A549 (cell line): Measurements from ENCODE around the gene TGFBRAP1.

Source experiments
- BHLHE40 ChIP-seq: IDR thresholded peaks from 2 replicates; pipeline ENCODE4 v1.6.1; 2012; ENCODE audit warnings: low read depth, low read length, inconsistent platforms
- CHD2 ChIP-seq: fragments of 150-350 bp; IDR thresholded peaks from 2 replicates; pipeline ENCODE4 v1.6.1; 2014; ENCODE audit warnings: low read length; ENCODE audit not compliant: partially characterized antibody
- CTCF ChIP-seq: fragments of >200 bp; sonication (Bioruptor Twin); formaldehyde crosslinking; IDR thresholded peaks from 3 replicates; pipeline ENCODE4 v1.5.1; 2016
- EHF ChIP-seq: fragments of 250-450 bp; sonication (Bioruptor Pico); IDR thresholded peaks from 2 replicates; pipeline ENCODE4 v1.5.0; 2020; ENCODE audit warnings: mild to moderate bottlenecking
- HMGXB4 ChIP-seq: fragments of 250-450 bp; sonication (Bioruptor Pico); IDR thresholded peaks from 2 replicates; pipeline ENCODE4 v1.5.0; 2021; ENCODE audit warnings: mild to moderate bottlenecking, moderate library complexity, borderline replicate concordance
- MAFK ChIP-seq: fragments of 450-650 bp; IDR thresholded peaks from 2 replicates; pipeline ENCODE4 v1.6.1; 2014; ENCODE audit not compliant: partially characterized antibody
- PBX3 ChIP-seq: IDR thresholded peaks from 2 replicates; pipeline ENCODE4 v1.6.1; 2012
- POLR2A ChIP-seq: IDR thresholded peaks from 2 replicates; pipeline ENCODE4 v1.6.1; 2012; ENCODE audit warnings: mild to moderate bottlenecking, low read length
- RAD21 ChIP-seq, 2 experiments: fragments of >200 bp in 1 of 2; sonication (Bioruptor Twin) in 1 of 2; formaldehyde crosslinking in 1 of 2; IDR thresholded peaks in 1 of 2; conservative IDR thresholded peaks in 1 of 2; 2 replicates in 1 of 2; 3 replicates in 1 of 2; pipeline ENCODE4 v1.6.1; 2012 to 2018; ENCODE audit warnings: inconsistent platforms in 1 of 2
- RNF2 ChIP-seq: fragments of 200-600 bp; sonication (generic); IDR thresholded peaks from 2 replicates; pipeline ENCODE4 v1.6.1; 2016; ENCODE audit warnings: low read depth, mild to moderate bottlenecking, antibody characterized with exemption, moderate library complexity, borderline replicate concordance
- TF ChIP-seq, protein P1 (sequence below): fragments of >200 bp; sonication (Bioruptor Twin); formaldehyde crosslinking; IDR thresholded peaks from 3 replicates; pipeline ENCODE4 v1.6.1; 2016
- TF ChIP-seq, protein P2 (sequence below): fragments of 200-600 bp; sonication (generic); IDR thresholded peaks from 2 replicates; pipeline ENCODE4 v1.6.1; 2016; ENCODE audit warnings: antibody characterized with exemption, mild to moderate bottlenecking, moderate library complexity

DNA sequence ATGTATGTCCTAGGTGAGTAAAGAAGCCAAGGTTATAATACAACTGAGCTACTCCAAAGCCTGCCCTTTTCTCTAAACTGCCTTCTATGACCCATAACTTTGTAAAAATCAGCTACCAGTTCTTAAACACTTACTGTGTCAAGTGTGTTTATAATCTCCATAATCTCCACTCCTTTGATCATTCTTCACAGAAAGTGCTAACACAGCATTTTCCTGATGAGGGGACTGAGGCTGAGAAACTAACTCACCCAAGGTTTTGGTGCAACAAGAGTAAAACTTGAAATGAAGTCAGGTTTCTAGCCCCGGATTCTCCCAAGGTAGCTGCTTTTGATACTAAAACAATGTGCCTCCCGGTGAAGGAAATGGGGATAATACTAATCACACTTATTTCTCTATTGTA, 5.9 kb upstream of the TGFBRAP1 start:
- TF ChIP-seq, protein P1, sequence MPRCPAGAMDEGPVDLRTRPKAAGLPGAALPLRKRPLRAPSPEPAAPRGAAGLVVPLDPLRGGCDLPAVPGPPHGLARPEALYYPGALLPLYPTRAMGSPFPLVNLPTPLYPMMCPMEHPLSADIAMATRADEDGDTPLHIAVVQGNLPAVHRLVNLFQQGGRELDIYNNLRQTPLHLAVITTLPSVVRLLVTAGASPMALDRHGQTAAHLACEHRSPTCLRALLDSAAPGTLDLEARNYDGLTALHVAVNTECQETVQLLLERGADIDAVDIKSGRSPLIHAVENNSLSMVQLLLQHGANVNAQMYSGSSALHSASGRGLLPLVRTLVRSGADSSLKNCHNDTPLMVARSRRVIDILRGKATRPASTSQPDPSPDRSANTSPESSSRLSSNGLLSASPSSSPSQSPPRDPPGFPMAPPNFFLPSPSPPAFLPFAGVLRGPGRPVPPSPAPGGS: no peak
- TF ChIP-seq CTCF (no peak), BHLHE40 (no peak), EHF (no peak), POLR2A (no peak), RAD21 (conservative IDR thresholded peaks at IDR 0.05 in 1 of 2, IDR thresholded peaks at IDR 0.05 in 1 of 2) (no peak), CHD2 (no peak), RNF2 (no peak), PBX3 (no peak), MAFK (peak; percentile 96), HMGXB4 (no peak)
- TF ChIP-seq, protein P2, sequence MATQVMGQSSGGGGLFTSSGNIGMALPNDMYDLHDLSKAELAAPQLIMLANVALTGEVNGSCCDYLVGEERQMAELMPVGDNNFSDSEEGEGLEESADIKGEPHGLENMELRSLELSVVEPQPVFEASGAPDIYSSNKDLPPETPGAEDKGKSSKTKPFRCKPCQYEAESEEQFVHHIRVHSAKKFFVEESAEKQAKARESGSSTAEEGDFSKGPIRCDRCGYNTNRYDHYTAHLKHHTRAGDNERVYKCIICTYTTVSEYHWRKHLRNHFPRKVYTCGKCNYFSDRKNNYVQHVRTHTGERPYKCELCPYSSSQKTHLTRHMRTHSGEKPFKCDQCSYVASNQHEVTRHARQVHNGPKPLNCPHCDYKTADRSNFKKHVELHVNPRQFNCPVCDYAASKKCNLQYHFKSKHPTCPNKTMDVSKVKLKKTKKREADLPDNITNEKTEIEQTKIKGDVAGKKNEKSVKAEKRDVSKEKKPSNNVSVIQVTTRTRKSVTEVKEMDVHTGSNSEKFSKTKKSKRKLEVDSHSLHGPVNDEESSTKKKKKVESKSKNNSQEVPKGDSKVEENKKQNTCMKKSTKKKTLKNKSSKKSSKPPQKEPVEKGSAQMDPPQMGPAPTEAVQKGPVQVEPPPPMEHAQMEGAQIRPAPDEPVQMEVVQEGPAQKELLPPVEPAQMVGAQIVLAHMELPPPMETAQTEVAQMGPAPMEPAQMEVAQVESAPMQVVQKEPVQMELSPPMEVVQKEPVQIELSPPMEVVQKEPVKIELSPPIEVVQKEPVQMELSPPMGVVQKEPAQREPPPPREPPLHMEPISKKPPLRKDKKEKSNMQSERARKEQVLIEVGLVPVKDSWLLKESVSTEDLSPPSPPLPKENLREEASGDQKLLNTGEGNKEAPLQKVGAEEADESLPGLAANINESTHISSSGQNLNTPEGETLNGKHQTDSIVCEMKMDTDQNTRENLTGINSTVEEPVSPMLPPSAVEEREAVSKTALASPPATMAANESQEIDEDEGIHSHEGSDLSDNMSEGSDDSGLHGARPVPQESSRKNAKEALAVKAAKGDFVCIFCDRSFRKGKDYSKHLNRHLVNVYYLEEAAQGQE: no peak
